Cardiac fibroblast (primary cell): ENCODE data around the gene SRRM1.

Source experiments
- DNase-seq, 2 donors: peaks; one replicate each; pipeline versions ENCODE4 v3.0.0 to v3.0.0-alpha.2; 2010; ENCODE audit warnings: low read depth in 2 of 2
- H3K4me3 ChIP-seq, 2 donors: replicated peaks in 1 of 2; 1 replicate in 1 of 2; 2 replicates in 1 of 2; pipeline ENCODE4 v1.5.1; 2011; ENCODE audit warnings: low read depth in 2 of 2, low read length in 2 of 2, mild to moderate bottlenecking in 2 of 2, moderate library complexity in 1 of 2
- TF ChIP-seq, protein P1 (sequence below): IDR thresholded peaks from one replicate; pipeline ENCODE4 v1.5.1; 2011; ENCODE audit warnings: low read depth, mild to moderate bottlenecking, low read length, inconsistent platforms

SRRM1 gene

GRCh38 chr1:24622218-24622617, 20.9 kb upstream of the SRRM1 start:
- TF ChIP-seq, protein P1, sequence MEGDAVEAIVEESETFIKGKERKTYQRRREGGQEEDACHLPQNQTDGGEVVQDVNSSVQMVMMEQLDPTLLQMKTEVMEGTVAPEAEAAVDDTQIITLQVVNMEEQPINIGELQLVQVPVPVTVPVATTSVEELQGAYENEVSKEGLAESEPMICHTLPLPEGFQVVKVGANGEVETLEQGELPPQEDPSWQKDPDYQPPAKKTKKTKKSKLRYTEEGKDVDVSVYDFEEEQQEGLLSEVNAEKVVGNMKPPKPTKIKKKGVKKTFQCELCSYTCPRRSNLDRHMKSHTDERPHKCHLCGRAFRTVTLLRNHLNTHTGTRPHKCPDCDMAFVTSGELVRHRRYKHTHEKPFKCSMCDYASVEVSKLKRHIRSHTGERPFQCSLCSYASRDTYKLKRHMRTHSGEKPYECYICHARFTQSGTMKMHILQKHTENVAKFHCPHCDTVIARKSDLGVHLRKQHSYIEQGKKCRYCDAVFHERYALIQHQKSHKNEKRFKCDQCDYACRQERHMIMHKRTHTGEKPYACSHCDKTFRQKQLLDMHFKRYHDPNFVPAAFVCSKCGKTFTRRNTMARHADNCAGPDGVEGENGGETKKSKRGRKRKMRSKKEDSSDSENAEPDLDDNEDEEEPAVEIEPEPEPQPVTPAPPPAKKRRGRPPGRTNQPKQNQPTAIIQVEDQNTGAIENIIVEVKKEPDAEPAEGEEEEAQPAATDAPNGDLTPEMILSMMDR, result no peak
- H3K4me3 ChIP-seq, result no peak overlapping the region
- peak in 1 of 2 donors; percentile 5 for DNase-seq

DNA sequence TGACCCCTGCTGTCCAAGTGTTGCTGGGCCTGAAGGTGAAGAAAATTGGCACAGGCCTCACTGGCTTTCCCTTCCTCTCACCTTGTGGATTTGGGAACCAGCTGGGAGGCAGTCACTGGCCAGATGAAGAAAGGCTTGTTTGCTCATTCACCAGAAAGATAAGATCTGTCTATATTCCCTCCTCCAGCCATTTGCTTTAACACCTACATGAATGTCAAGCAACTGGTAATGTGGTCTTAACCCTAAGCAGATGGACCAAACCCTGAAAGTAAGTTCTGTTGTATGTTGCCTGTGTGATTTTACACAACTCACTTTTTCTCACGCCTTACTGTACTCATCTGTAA, 10.3 kb upstream of the SRRM1 start:
- TF ChIP-seq, protein P1, result no peak
- H3K4me3 ChIP-seq, result no peak overlapping the region
- DNase-seq, result no peak

DNA sequence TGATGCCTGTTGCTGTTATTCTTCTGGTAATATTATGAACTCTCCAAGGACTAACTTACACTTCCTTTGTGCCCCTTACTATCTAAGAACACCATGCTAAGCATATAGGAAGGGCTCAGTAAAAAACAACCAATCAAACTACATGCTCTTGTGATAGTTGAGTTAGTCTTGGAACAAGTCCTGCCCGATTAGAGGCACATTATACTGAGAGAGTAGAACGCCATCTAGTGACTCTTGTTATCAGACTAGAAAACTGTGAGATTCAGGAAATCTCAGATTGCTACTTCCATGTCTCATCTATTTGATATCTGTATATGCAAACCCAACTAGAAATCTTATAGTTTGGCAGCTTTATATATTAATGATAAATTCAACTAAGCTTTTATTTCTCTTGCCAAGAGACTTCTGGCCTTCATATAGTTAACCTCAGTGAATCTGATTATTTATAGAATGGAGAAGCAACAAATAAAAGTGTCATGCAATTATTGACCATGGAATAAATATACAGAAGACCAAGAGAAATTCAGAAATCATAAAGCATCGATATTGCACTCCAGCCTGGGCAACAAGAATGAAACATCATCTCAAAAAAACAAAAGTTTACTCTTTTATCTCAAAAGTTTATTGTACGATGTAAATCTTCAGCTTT, 7.8 kb upstream of the SRRM1 start:
- TF ChIP-seq, protein P1, result peak; percentile 57
- peak; percentile 83 to 87 for DNase-seq
- no peak overlapping the region for H3K4me3 ChIP-seq

DNA sequence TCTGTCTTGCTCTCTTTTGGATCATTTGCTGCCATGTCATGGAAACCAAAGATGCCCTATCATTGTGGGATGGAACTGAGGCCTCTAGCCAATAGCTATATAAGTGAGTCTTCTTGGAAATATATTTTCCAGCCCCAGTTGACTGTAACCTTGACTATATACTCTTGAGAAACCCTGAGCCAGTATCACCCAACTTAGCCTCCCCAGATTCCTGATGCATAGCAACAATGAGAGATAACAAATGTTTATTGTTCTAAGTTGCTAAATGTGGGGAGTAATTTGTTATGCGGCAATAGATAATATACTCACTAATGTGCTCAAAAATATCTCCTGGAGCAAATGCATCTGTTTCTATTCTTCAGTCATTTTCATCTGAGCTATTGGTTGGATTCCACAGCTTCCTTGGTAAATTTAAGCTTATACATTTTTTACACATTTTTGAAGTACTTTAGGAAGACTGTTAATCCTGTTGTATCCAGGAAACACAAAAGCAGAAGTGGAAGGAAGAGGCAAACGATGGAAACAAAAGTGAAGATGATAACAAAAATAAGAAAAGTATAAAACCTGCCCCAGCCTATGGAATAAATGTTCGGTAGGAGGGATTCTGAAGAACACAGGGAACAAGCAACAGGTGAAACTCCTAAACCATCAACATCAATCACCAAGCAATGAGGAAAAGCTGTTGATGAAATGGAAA, 6.3 kb upstream of the SRRM1 start:
- DNase-seq, result peak in 1 of 2 donors; percentile 38
- TF ChIP-seq, protein P1, result no peak
- H3K4me3 ChIP-seq, result no peak overlapping the region

DNA sequence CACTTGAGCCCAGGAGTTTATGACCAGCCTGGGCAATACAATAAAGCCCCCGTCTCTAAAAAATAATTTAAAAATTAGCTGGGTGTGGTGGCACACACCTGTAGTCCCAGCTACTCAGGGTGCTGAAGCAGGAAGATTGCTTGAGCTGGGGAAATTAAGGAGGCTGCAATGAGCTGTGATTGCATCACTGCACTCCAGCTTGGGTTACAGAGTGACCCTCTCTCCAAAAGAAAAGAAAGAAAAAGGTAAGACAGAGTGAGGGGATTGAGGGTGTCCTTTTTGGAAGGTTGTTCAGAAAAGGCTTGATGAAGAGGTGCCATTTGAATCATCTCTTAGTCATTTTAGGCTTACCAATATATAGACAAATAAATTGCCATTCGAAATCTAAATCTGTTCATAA, 4.0 kb upstream of the SRRM1 start:
- no peak overlapping the region for H3K4me3 ChIP-seq
- no peak for DNase-seq
- TF ChIP-seq, protein P1, result no peak

- TF ChIP-seq, protein P1, result no peak
- no peak overlapping the region for H3K4me3 ChIP-seq
- no peak for DNase-seq
These were observed 3.2 kb upstream of the SRRM1 start for GRCh38 chr1:24639881-24640280.
